NCI-H2081 (cell line): Measurements from ENCODE around the gene AMZ1.

Experiments
- DNase-seq, 2 experiments: peaks; one replicate each; lab custom pipeline; 2025; lab: John Stamatoyannopoulos, UW

AMZ1 gene

DNA sequence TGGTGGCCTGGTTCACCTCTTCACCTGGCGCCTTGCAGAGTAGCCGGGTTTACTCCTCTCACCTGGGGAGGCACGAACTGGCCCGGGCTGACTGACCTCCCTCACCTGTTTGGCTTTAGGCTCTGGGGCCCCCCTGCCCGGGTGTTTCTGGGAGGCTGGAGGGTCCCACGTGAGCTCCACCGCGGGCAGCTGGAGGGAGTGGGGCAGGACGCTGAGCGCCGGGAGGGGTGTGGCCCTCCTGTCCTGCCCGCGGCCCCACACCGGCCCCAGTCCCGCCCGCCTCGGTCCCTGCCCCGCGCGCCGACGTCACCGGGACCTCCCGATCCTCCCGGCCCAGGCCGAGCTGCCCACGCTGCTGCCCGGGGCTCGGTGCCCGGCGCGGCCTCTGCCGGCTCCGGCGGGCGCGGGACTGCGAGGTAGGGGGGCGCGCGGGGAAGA is at the start of gene AMZ1:
Gene AMZ1, plus strand, starts transcription at position 322 of the 438 bp plus-strand sequence. CDS start 12,250 bp downstream, outside the sequence.
- DNase-seq, result no peak

DNA sequence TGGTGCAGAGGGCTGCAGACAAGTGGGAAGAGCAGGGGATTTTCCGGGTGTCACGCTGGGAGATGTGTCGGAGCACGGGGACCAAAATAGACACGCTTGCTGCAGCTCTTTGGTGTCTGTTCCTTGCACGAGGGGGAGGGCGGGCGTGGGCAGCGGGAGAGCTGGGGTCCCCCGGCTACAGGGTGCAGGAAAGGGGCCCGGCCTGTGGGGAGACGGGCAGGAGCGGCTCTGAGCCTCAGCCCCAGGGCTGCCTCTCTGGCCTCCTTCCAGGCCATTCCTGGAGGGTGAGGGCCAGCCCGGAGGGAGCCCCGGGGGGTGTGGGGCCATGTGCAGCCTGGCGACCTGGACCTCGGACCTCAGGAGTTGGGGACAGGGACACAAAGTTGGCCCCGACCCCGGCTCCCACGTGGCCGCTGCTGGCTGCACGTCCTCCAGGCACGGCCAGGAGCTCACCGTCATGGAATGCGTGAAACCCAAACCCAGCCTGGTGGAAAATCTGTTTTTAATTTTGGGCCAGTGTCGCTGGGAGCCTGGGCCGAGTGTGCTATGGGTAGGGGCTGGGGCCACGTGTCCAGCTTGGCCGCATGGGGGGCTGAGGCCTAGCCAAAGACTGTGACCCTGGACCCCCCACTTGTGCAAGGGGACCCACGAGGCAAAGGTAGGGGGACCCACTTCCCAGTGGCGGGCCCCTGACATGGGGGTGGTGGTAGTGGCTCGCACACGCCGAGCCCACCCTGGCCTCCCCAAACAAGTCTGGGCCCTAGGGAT is 49.6 kb upstream of the AMZ1 start:
- no peak for DNase-seq

GRCh38 chr7:2639181-2639681 is 48.8 kb upstream of the AMZ1 start:
- no peak for DNase-seq

DNA sequence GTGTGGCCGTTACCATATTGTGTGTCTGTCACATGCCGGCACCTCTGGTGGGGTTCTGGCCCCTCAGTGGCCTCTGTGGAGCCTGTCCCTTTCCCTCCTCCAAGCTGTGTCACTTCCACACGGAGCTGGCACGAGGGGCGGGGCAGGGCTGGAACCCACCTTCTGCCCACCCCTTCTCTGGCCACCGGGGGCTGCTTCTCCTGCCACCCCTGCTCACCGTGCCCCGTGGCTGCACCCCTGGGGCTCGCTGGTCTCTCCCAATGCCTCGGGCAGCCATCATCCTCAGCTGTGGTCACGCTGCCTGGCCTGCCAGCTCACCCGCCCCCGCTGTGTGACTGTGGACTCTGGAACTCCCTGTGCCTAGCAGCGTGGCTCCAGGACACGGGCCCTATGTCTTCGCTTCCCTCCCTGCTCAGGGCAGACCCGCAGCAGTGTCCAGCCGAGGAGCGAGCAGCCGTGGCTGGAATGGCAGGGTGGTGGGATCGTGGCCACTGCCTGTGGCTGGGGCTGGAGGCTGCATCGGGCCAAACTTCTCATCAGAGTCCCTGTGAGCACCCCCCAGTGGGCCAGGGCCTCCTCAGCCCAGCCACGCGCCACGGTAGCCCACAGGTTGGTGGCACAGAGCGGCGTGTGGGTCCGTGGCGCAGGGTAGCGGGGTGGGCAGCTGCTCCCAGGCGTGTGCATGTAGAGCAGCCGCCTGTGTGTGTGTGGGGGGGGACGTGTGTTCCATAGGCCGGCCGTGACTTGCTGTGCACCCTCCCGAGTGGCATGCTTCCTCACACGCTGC is 48.1 kb upstream of the AMZ1 start:
- DNase-seq, result no peak

DNA sequence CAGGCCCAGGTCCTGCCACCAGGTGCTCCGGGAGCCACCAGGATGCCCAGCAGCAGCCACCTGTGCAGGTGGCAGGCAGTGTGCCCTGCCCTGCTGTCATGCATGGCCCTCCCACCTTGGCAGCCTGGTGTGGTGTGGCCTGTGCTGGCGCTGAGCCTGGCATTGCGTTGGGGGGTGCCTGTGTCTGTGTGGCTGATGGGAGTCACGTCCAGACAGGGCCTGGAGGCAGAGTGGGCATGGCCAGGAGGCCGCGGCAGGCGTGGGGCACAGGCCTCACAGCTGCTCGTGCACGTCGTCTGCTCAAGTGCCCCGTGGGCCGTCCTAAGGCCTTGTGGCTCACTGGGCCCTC is 47.5 kb upstream of the AMZ1 start:
- peak in 1 of 2 experiments; percentile 63 for DNase-seq

DNA sequence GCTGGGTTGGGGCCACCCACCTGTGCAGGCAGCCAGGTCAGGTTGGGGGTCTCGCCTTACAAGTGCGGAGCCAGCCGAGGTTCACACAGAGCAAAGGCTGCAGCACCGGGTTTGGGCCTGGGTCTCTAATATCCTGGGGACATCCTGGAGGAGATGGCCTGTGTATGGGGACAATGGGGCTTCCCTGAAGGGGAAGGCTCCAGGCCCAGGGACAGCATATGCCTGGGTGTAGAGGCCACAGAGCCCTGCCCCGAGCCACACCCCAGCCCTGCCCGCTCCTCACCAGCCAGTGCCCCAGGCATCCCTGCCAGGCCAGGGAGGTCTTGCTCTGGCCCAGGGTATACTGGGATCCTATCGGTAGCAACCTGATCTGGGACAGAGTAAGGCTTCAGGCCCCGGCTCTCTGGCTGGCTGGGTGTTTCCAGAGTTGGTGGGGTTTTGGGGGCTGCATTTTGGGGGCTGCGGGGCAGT is 47.1 kb upstream of the AMZ1 start:
- no peak for DNase-seq

DNA sequence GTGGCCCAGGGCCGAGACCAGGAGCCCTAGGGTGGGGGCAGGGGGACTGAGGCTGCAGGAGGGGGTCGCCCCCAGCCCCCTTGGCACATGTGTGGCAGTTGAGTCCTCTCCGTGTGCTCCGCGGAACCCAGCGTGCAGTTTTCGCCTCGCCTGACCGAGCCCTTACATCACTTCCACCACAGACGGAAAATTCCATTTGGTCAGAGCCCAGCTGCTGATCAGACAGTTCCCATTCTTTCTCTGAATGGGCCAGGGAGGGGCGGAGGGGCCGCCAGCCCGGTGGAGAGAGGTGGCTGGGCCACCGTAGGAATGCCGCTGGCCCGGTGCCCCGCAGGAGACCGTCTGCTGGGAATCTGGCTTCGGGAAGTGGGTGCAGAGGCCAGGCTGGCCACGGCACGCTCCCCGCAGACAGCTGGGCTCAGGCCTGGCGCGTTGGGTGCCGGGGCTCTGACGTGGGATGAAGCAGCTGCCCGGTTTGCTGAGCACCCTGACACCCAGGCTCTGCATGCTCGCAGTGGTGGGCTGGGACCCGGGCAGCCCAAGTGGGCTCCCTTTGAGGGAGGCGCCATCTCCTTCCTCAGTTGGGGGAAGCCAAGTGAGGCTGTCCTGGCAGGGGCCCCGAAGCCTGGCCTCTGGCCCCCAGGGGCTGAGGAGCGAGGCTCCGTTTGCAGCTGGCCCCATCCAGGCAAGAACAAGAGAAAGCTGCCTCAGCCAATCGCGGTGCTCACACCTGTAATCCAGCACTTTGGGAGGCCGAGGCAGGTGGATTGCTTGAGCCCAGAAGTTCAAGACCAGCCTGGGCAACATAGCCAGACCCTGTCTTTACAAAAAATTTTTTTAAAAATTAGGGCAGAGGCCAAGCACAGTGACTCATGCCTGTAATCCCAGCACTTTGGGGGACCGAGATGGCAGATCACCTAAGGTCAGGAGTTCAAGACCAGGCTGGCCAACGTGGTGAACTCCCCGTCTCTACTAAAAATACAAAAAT is 46.3 kb upstream of the AMZ1 start:
- DNase-seq, result no peak

- no peak for DNase-seq
Observed at GRCh38 chr7:2643386-2644219, 44.4 kb upstream of the AMZ1 start.

DNA sequence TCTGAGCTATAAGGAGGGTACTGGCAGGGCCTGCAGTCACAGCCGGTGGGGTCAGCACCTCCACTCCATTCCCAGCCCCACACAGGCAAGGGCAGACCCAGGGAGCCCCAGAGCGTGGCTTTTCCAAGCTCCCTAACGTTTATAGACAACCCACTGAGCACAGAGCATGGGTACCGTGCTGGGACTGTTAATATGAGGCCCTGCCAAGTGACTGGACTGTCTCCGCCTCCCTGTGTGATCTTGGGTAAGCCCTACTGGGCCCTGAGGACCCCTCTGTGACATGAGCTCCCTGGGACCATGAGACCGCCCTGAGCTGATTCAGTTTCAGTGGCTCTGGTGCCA is 43.8 kb upstream of the AMZ1 start:
- no peak for DNase-seq

DNA sequence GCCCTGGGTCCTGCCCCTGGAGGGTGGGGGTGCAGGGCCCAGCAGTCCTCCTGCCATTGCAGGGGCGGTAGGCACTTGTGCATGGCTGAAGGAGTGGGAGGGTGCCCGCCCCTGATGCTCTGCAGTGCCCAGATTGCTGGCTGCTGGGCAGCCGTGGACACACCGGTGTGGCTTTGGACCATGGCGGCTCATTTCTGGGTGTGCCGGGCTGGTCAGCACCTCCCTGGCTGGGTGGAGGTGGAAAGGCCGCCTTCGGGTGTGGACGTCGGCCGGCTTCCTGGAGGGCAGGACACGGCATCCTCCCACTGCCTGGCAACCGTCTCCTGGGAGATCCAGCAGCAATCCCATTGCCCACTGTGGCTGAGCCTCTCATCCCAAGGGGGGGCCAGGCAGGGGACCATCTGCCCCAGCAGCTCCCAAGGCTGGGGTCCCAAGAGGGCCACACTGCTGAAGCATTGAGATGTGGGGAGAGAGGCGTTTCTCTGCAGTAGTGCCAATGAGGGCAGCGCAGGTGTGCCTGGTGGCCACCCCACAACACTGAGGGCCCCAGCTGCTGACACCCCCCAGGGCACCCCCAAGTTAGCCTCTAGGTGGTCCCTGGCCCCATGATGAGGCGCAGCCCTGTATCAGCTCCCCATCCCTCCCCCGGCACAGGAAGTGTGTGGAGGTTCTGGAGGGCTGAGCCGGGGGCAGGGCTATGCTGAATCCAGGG is 43.3 kb upstream of the AMZ1 start:
- DNase-seq, result no peak

DNA sequence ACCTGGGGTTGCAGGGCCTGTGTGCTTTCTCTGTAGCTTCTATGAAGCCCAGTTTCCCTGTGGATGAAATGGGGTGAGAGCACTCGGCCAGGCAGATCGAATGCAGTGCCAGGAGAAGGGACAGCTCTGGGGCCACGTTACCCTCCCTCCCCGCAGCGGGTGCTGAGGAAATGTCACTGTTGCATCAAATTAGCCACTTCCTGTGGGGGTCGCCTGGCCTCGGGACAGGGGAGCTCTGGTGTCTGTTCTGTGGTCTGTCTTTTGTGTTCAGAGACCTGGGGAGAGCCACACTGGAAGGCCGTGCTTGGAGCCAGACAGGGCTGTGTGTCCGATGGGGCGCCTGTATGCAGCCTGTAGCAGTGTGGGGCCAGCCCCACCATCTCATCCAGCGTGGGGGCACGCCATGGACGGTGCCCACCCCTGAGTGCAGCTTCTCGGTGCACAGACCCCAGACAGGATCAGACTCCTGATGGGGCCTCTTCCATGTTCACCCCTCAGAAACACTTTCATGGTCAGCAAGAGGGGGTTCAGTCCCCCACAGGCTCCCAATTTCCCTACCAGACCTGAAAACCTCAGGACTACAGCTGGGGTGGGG is 42.6 kb upstream of the AMZ1 start:
- DNase-seq, result no peak

GRCh38 chr7:2646336-2646679 is 41.7 kb upstream of the AMZ1 start:
- no peak for DNase-seq

DNA sequence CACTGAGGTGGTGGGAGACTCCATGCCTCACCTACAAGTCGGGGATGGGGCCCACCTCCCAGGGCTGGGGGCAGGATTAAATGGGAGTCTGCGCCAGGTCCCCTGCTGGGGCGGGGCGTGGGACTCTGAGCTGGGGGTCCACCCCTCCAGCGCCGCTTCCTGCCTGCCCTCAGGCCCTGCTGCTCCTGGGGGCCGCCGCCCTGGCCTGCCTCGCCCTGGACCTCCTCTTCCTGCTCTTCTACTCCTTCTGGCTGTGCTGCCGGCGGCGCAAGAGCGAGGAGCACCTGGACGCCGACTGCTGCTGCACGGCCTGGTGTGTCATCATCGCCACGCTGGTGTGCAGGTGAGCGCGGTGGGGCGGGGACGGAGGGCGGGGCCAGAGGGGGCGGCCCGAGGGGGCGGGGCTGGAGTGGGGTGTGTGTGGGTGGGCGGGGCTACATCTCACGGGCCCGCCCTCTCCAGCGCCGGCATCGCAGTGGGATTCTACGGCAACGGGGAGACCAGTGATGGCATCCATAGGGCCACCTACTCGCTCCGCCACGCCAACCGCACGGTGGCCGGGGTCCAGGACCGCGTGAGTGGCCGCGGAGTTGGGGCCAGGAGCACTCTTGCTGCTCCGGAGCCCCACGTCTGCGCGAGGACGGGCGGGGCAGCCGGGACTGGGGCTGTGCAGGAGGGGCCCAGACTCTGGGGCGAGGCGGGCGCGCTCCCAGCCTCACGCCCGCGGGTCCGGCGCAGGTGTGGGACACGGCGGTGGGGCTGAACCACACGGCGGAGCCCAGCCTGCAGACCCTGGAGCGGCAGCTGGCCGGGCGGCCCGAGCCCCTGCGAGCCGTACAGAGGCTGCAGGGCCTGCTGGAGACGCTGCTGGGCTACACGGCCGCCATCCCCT is 41.1 kb upstream of the AMZ1 start:
- DNase-seq, result no peak

GRCh38 chr7:2647594-2648172 is 40.3 kb upstream of the AMZ1 start:
- DNase-seq, result no peak

DNA sequence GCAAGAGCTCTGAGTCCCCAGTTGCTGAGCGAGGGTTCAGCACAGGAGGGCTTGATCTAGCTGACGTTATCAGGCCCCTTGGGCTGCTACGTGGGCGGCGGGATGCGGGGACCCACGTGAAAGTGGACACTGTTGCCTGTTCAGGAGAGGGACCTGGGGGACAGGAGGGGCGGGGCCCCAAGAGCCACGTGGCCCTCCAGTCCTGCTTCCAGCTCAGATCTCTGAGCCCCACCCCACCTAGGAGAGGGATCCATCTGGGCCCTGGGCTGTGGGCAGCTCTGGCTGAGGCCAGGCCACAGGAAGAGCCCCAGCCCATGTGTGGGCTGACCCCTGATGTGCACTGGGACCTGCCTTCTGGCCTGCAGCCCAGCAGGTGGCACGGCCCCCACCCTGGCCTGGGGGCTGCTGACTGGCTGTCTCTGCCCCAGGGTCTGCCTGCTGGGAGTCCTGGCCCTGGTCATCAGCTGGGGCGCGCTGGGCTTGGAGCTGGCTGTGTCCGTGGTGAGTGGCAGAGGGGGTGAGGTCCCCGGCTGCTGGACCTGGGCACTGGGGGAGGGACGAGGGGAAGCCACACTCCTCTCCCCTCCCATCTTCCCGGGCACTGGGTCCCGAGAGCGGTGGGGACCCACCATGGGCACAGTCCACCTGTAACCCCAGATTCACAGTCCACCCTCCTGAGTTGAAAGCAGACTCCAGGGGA is 38.7 kb upstream of the AMZ1 start:
- no peak for DNase-seq

DNA sequence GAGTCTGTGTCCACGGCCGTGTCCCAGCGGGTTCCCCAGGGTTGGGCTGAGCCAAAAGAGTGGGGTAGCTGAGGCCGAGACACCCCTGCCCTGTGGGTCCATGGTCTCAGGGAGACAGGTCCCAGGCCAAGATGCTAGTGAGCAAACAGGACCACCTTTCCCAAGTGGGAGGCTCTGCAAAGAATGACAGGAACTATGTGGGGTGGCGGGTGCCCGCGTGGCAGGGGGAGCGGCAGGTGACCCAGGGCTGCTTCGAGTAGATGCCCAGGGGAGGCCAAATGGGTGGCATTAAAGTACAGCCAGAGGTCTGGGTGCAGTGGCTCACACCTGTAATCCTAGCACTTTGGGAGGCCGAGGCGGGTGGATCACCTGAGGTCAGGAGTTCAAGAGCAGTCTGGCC is 38.0 kb upstream of the AMZ1 start:
- DNase-seq, result no peak

DNA sequence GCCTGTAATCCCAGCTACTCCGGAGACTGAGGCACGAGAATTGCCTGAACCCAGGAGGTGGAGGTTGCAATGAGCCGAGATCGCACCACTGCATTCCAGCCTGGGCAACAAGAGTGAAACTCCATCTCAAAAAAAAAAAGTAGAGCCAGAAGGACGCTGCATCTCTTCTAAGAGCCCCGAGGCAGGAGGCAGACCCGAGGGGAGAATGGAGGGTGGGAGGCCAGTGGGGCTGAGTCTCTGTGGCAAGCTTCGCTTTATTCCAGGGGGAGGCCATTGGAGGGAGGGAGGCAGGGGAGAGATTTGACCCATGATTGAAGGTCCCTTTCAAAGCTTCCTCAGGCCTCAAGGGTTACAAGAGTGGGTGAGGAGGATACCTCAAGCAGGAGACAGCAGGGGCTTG is 37.6 kb upstream of the AMZ1 start:
- DNase-seq, result no peak

DNA sequence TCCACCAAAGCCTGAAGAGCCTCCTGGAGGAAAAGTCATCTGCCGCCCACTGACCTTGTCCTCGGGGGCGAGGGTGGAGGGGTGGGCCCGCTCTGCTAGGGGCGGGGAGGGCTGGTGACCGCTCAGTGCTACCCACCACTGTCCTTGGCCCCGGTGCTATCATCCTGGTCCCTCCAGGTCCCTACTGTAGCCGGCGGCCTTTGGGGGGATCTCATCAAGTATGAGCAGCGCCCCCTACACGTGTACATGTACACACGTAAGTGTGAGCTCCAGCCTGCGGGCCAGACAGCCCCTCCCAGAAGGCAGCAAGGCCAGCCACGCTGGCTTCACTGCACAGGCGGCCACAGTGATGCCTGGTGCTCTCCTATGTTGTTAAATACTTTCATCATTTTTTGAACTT is 36.7 kb upstream of the AMZ1 start:
- DNase-seq, result no peak
